ENCODE measurements around the gene PPP1R3C.

Gene PPP1R3C

DNA sequence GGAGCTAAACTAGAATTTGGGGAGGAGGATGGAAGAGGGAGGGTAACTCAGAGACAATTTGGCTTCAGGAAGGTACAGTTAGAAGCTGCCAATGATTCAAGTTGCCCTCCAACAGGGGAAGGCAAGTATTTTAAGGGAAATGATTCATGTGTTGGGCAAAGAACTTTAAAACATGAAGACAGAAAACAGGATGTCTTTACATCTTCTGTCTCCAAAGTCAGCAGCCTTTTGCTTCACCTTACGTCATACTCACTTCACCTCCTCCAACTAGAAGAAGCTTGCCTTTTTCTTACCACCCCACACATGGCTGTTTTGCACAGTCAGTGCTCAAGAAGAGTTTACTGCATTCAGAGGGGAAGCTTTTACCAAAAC, 36.1 kb downstream of the PPP1R3C start:
- peak overlapping the region; percentile 21 for H3K4me2 ChIP-seq (ENCODE audit: low read length)
- H3K27me3 ChIP-seq (ENCODE audit: control insufficient read depth, insufficient read depth, low read length) = no peaks in the 10 kb centered on the region
- peaks cover 47% of the 10 kb centered on the region for H3K4me1 ChIP-seq (ENCODE audit: control insufficient read depth, insufficient read depth, low read length)
- no peaks in the 10 kb centered on the region for H3K36me3 ChIP-seq (ENCODE audit: insufficient read depth, low read length)
- no peak overlapping the region for H3K4me3 ChIP-seq (ENCODE audit: low read length)
- no peaks in the 10 kb centered on the region for H3K9me3 ChIP-seq (replicated peaks; ENCODE audit: low read length)
- peak overlapping the region; percentile 72 for H3K9ac ChIP-seq (ENCODE audit: low read depth, low read length)

- H3K4me2 ChIP-seq (ENCODE audit: low read length) = no peak overlapping the region
- H3K4me1 ChIP-seq (ENCODE audit: control insufficient read depth, insufficient read depth, low read length) = peaks cover 70% of the 10 kb centered on the region
- no peaks in the 10 kb centered on the region for H3K36me3 ChIP-seq (ENCODE audit: insufficient read depth, low read length)
Measured at GRCh38 chr10:91593834-91594233, 39.0 kb downstream of the PPP1R3C start.

GRCh38 chr10:91593366-91593765, 39.5 kb downstream of the PPP1R3C start:
- peaks cover 70% of the 10 kb centered on the region for H3K4me1 ChIP-seq (ENCODE audit: control insufficient read depth, insufficient read depth, low read length)
- no peak overlapping the region for H3K4me3 ChIP-seq (ENCODE audit: low read length)
- H3K9ac ChIP-seq (ENCODE audit: low read depth, low read length) = no peak overlapping the region
- H3K9me3 ChIP-seq (replicated peaks; ENCODE audit: low read length) = no peaks in the 10 kb centered on the region
- H3K36me3 ChIP-seq (ENCODE audit: insufficient read depth, low read length) = no peaks in the 10 kb centered on the region
- no peaks in the 10 kb centered on the region for H3K27me3 ChIP-seq (ENCODE audit: control insufficient read depth, insufficient read depth, low read length)
- no peak overlapping the region for H3K4me2 ChIP-seq (ENCODE audit: low read length)

More at GRCh38 chr10:91593834-91594233, 39.0 kb downstream of the PPP1R3C start:
- Histone ChIP-seq H3K4me3 (ENCODE audit: low read length) (no peak overlapping the region), H3K27me3 (ENCODE audit: control insufficient read depth, insufficient read depth, low read length) (no peaks in the 10 kb centered on the region), H3K9ac (ENCODE audit: low read depth, low read length) (no peak overlapping the region), H3K9me3 (replicated peaks; ENCODE audit: low read length) (no peaks in the 10 kb centered on the region)

GRCh38 chr10:91592266-91592975, 40.5 kb downstream of the PPP1R3C start:
- Histone ChIP-seq H3K9me3 (replicated peaks; ENCODE audit: low read length) (no peaks in the 10 kb centered on the region), H3K4me1 (ENCODE audit: control insufficient read depth, insufficient read depth, low read length) (peaks cover 69% of the 10 kb centered on the region), H3K4me2 (ENCODE audit: low read length) (no peak overlapping the region), H3K36me3 (ENCODE audit: insufficient read depth, low read length) (no peaks in the 10 kb centered on the region), H3K27me3 (ENCODE audit: control insufficient read depth, insufficient read depth, low read length) (no peaks in the 10 kb centered on the region), H3K9ac (ENCODE audit: low read depth, low read length) (no peak overlapping the region), H3K4me3 (ENCODE audit: low read length) (no peak overlapping the region)

GRCh38 chr10:91591797-91592174, 41.1 kb downstream of the PPP1R3C start:
- H3K4me1 ChIP-seq (ENCODE audit: control insufficient read depth, insufficient read depth, low read length) = peaks cover 65% of the 10 kb centered on the region
- H3K27me3 ChIP-seq (ENCODE audit: control insufficient read depth, insufficient read depth, low read length) = no peaks in the 10 kb centered on the region
- peak overlapping the region; percentile 46 for H3K9ac ChIP-seq (ENCODE audit: low read depth, low read length)
- H3K36me3 ChIP-seq (ENCODE audit: insufficient read depth, low read length) = no peaks in the 10 kb centered on the region
- no peak overlapping the region for H3K4me3 ChIP-seq (ENCODE audit: low read length)
- peak overlapping the region; percentile 56 for H3K4me2 ChIP-seq (ENCODE audit: low read length)
- no peaks in the 10 kb centered on the region for H3K9me3 ChIP-seq (replicated peaks; ENCODE audit: low read length)

DNA sequence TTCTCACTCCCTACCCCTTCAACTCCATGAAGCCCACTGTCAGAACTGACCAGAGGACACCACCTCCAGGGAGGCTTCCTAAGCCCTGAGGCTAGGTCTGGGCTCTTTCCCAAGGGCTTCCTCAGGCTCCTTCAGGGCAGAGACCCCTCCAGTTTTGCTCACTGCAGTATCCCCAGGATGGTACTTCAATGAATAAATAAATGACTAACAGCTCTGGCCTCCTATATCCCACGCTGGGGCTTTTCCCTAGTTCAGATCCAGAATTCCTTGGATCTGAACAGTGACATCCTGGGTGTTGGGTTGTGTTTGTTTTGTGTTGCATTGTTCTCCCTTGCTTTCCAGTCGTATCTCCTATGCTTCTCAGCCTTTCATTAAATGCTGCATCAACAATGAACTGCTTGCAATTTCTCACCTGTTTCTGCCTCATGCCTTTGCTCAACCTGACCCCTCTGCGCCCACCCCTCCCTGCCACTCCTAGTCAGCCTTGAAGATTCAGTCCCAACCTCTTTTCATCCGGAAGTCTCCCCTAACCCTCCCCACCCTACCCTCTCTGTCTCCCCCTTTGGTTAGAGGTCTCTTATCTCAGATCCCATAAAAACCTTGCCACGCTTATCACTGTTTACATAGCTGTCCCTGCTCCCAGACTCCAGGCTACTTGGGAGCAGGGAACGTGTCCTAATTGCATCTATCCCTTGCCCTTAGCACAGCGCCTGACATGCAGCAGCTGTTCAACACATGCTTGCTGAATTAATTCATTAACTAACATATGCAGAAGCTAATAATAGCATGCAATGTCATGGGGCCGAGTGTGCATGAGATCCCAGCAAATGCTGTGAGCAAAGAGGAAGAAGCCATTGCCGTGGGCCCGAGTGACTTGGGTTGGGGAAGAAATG, 41.7 kb downstream of the PPP1R3C start:
- H3K36me3 ChIP-seq (ENCODE audit: insufficient read depth, low read length) = no peaks in the 10 kb centered on the region
- peaks cover 59% of the 10 kb centered on the region for H3K4me1 ChIP-seq (ENCODE audit: control insufficient read depth, insufficient read depth, low read length)
- peak overlapping the region; percentile 40 for H3K4me3 ChIP-seq (ENCODE audit: low read length)
- H3K4me2 ChIP-seq (ENCODE audit: low read length) = peak overlapping the region; percentile 56
- H3K9ac ChIP-seq (ENCODE audit: low read depth, low read length) = peak overlapping the region; percentile 73
- no peaks in the 10 kb centered on the region for H3K9me3 ChIP-seq (replicated peaks; ENCODE audit: low read length)
- no peaks in the 10 kb centered on the region for H3K27me3 ChIP-seq (ENCODE audit: control insufficient read depth, insufficient read depth, low read length)

DNA sequence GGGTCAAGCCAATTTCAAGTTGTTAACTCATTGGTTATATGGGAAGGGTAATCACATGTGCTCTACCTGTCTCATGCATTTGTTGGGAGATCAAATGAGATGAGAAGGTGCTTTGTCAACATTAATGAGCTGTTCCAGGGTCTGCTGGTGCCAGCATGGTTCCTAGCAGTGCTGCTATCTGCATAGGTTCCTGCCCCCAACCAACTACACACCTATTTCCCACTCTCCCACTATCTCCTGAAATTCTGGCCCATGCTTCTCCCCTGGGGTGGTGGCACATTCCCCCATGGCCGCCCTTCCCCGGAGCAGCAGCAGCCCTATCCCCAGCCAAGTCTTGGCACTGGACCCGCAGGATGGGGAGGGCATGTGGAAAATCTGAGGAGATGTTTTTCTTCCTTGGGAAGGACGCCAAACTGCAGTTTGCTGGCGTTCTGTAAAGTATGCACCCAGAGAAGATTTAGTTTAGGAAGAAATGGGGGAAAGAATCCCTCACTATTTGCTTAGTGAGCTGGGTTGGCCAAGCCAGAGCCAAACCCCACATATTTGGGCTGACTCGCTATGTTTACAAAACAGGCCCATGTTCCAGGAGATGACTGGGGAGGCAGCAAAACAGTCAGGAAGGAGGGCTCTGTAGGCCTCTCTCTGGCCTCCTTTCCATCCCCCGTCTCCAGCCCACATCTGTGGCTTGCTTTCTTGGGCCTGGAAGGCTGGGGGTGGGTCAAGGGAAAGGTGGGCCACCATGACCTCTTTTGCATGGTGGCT, 42.5 kb downstream of the PPP1R3C start:
- peak overlapping the region; percentile 56 for H3K4me2 ChIP-seq (ENCODE audit: low read length)
- H3K9me3 ChIP-seq (replicated peaks; ENCODE audit: low read length) = no peaks in the 10 kb centered on the region
- H3K27me3 ChIP-seq (ENCODE audit: control insufficient read depth, insufficient read depth, low read length) = no peaks in the 10 kb centered on the region
- peak overlapping the region; percentile 40 for H3K4me3 ChIP-seq (ENCODE audit: low read length)
- peak overlapping the region; percentile 73 for H3K9ac ChIP-seq (ENCODE audit: low read depth, low read length)
- no peaks in the 10 kb centered on the region for H3K36me3 ChIP-seq (ENCODE audit: insufficient read depth, low read length)
- H3K4me1 ChIP-seq (ENCODE audit: control insufficient read depth, insufficient read depth, low read length) = peaks cover 54% of the 10 kb centered on the region

DNA sequence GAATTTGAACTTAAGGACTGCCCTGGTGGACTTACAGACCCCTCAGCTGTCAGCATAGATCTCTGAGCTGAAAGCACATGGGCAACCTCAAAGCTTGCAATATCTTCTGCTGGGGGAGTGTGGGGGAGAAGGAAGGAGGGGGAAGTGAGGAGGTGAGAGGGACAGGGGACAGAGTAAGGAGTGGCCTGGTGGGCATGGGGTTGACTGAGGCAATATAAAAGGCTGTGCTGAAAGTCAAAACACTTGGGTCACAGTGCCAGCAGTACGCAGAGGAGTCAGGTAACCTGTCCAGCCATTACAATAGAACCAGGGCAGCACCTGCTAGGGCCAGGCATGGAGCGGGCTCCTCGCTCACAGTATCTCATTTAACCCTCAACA, 43.2 kb downstream of the PPP1R3C start:
- Histone ChIP-seq H3K36me3 (ENCODE audit: insufficient read depth, low read length) (no peaks in the 10 kb centered on the region), H3K9me3 (replicated peaks; ENCODE audit: low read length) (no peaks in the 10 kb centered on the region), H3K4me1 (ENCODE audit: control insufficient read depth, insufficient read depth, low read length) (peaks cover 54% of the 10 kb centered on the region), H3K4me2 (ENCODE audit: low read length) (no peak overlapping the region), H3K27me3 (ENCODE audit: control insufficient read depth, insufficient read depth, low read length) (no peaks in the 10 kb centered on the region), H3K4me3 (ENCODE audit: low read length) (no peak overlapping the region), H3K9ac (ENCODE audit: low read depth, low read length) (no peak overlapping the region)

- H3K27me3 ChIP-seq (ENCODE audit: control insufficient read depth, insufficient read depth, low read length) = no peaks in the 10 kb centered on the region
- H3K4me2 ChIP-seq (ENCODE audit: low read length) = peak overlapping the region; percentile 75
- no peaks in the 10 kb centered on the region for H3K9me3 ChIP-seq (replicated peaks; ENCODE audit: low read length)
- H3K4me3 ChIP-seq (ENCODE audit: low read length) = no peak overlapping the region
- H3K9ac ChIP-seq (ENCODE audit: low read depth, low read length) = no peak overlapping the region
- no peaks in the 10 kb centered on the region for H3K36me3 ChIP-seq (ENCODE audit: insufficient read depth, low read length)
- peaks cover 54% of the 10 kb centered on the region for H3K4me1 ChIP-seq (ENCODE audit: control insufficient read depth, insufficient read depth, low read length)
Measured at GRCh38 chr10:91589015-91589657, 43.7 kb downstream of the PPP1R3C start.

- H3K4me3 ChIP-seq (ENCODE audit: low read length) = peak overlapping the region; percentile 28
- H3K36me3 ChIP-seq (ENCODE audit: insufficient read depth, low read length) = no peaks in the 10 kb centered on the region
- H3K9me3 ChIP-seq (replicated peaks; ENCODE audit: low read length) = no peaks in the 10 kb centered on the region
- H3K4me2 ChIP-seq (ENCODE audit: low read length) = peak overlapping the region; percentile 75
- H3K9ac ChIP-seq (ENCODE audit: low read depth, low read length) = peak overlapping the region; percentile 60
- H3K27me3 ChIP-seq (ENCODE audit: control insufficient read depth, insufficient read depth, low read length) = no peaks in the 10 kb centered on the region
- H3K4me1 ChIP-seq (ENCODE audit: control insufficient read depth, insufficient read depth, low read length) = peaks cover 54% of the 10 kb centered on the region
Measured at GRCh38 chr10:91587710-91588638, 44.9 kb downstream of the PPP1R3C start.

Measured in skeletal muscle satellite cell (primary cell).